GM12864 (cell line): Measurements from ENCODE around the gene WNT5A.

Source experiments
- DNase-seq: peaks from one replicate; pipeline ENCODE4 v3.0.0-alpha.2; 2011; ENCODE audit warnings: low read depth
- H3K4me3 ChIP-seq: 2 replicates; pipeline ENCODE4 v1.5.1; 2011; ENCODE audit warnings: mild to moderate bottlenecking, low read depth, low read length, control low read depth
- CTCF ChIP-seq: IDR thresholded peaks from 2 replicates; pipeline ENCODE4 v1.5.1; 2011; ENCODE audit warnings: low read depth, mild to moderate bottlenecking, moderate library complexity, low read length, control low read depth, inconsistent platforms; ENCODE audit errors: missing control alignments

Gene WNT5A

GRCh38 chr3:55449527-55449926 lies 37.6 kb downstream of the WNT5A start:
- DNase-seq: no peak
- H3K4me3 ChIP-seq: no peak overlapping the region
- TF ChIP-seq CTCF: no peak

DNA sequence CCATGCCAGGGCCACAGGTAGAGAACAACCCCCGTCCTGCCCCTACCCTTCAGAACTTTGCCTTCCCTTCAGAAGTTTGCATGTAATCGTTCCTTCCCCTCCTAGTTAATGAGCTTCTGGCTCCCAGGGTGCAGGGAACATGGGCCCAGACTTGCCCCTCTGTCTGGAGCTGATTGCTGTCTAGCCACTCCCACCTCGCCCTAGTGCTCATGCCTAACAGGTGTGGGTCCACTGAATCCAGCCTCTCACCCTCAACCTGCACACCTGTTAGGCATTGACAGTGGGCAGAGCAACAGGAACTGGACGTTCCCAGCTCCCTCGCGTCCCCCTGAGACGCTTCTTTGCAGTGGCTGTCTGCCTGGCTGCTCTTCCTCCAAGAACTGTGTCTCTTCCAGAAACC lies 40.3 kb downstream of the WNT5A start:
- H3K4me3 ChIP-seq: no peak overlapping the region
- DNase-seq: no peak
- TF ChIP-seq CTCF: no peak

- no peak overlapping the region for H3K4me3 ChIP-seq
- no peak for TF ChIP-seq CTCF
- DNase-seq: no peak
Measured at GRCh38 chr3:55445551-55445950, 41.6 kb downstream of the WNT5A start.

GRCh38 chr3:55443346-55443745 lies 43.8 kb downstream of the WNT5A start:
- H3K4me3 ChIP-seq: no peak overlapping the region
- TF ChIP-seq CTCF: no peak
- DNase-seq: no peak

- TF ChIP-seq CTCF: no peak
- DNase-seq: no peak
- H3K4me3 ChIP-seq: no peak overlapping the region
Measured at GRCh38 chr3:55442861-55443260, 44.2 kb downstream of the WNT5A start.

DNA sequence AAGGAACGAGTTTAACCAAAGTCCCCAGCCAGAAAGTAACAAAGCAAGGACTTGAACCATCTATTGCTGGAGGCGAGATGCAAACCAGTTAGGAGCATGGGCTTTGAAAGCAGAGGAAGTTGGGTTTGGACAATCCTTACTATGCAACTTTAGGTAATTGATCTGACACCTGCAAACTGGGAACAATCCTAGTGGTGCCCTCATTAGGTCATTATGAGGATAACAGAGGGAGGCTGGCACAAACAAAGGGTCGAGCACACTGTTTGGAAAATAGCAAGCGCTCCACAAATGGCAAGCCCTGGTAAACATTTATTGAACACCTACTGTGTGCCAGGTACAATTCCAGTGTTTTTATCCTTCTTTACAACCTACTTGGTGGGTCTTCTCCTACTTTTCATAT lies 45.6 kb downstream of the WNT5A start:
- no peak overlapping the region for H3K4me3 ChIP-seq
- DNase-seq: no peak
- TF ChIP-seq CTCF: no peak

GRCh38 chr3:55440104-55440708 lies 46.9 kb downstream of the WNT5A start:
- no peak overlapping the region for H3K4me3 ChIP-seq
- no peak for TF ChIP-seq CTCF
- no peak for DNase-seq
